Uterus (tissue), 4 donors: Measurements from ENCODE around the gene GSG1. TPM values are rescaled to one million over a fixed set of nuclear protein-coding genes. Genes with fewer than 3 reads are reported as not detected.
A peak's percentile ranks its signal among the peaks of the same experiment; 100 is the strongest.

Source experiments
- DNase-seq, 2 donors: peaks; one replicate each; pipeline ENCODE4 v3.0.0-alpha.2; 2019 to 2020
- H3K27ac ChIP-seq, 2 donors: fragments of 200-600 bp; sonication (generic); 1 replicate in 1 of 2; 2 replicates in 1 of 2; pipeline ENCODE4 v1.5.1; 2016 to 2018
- H3K27me3 ChIP-seq, 2 donors: fragments of 200-600 bp; sonication (generic); one replicate each; pipeline ENCODE4 v1.5.1; 2018 to 2019; ENCODE audit warnings: control low read depth in 1 of 2
- H3K36me3 ChIP-seq, 2 donors: fragments of 200-600 bp; sonication (generic); one replicate each; pipeline ENCODE4 v1.5.1; 2019; ENCODE audit warnings: control low read depth in 1 of 2
- H3K4me1 ChIP-seq, 2 donors: fragments of 200-600 bp; sonication (generic); one replicate each; pipeline ENCODE4 v1.5.1; 2018 to 2019; ENCODE audit warnings: control low read depth in 1 of 2
- H3K4me3 ChIP-seq, 2 donors: fragments of 200-600 bp; sonication (generic); 1 replicate in 1 of 2; 2 replicates in 1 of 2; pipeline ENCODE4 v1.5.1; 2018 to 2019; ENCODE audit warnings: mild to moderate bottlenecking in 1 of 2
- H3K9me3 ChIP-seq, 2 donors: fragments of 200-600 bp; sonication (generic); one replicate each; pipeline ENCODE4 v1.5.1; 2019; ENCODE audit warnings: control low read depth in 1 of 2
- CTCF ChIP-seq, 4 experiments: fragments of 200-600 bp in 2 of 4; fragments of 450-650 bp in 2 of 4; sonication (generic) in 2 of 4; IDR thresholded peaks; one replicate each; pipeline ENCODE4 v1.5.1; 2016 to 2019; ENCODE audit warnings: antibody characterized with exemption in 4 of 4, mild to moderate bottlenecking in 2 of 4, moderate library complexity in 1 of 4
- POLR2A ChIP-seq, 2 donors: fragments of 450-650 bp; IDR thresholded peaks; one replicate each; pipeline ENCODE4 v1.6.1; 2016; ENCODE audit warnings: antibody characterized with exemption in 2 of 2, mild to moderate bottlenecking in 1 of 2, moderate library complexity in 1 of 2
- intact Hi-C: fragments of 100-400 bp; cut with DNase I; formaldehyde crosslinking; loops from one replicate; pipeline ENCODE4 v1.15.1; 2023; ENCODE audit warnings: low total_unique reads
- total RNA-seq, 4 donors: library from RNA; depleted of rRNA in 3 of 4; stranded (reverse); fragments of >200 nt in 3 of 4; gene quantifications; one replicate each; pipeline versions ENCODE4 v1.1.0 to v1.2.4, GENCODE V29; 2014 to 2023
- donor health status: DM: yes; HTN: yes; CAD: no.

Gene GSG1
- total RNA-seq, 4 donors from 2014 or later: not detected

- no peak for DNase-seq
- Histone ChIP-seq H3K4me3 (no peak overlapping the region), H3K27me3 (no peaks in the 10 kb centered on the region), H3K27ac (no peak overlapping the region), H3K36me3 (no peaks in the 10 kb centered on the region), H3K4me1 (no peaks in the 10 kb centered on the region), H3K9me3 (no peaks in the 10 kb centered on the region)
- TF ChIP-seq CTCF (IDR thresholded peaks at IDR 0.05) (no peak), POLR2A (IDR thresholded peaks at IDR 0.05) (no peak)
- intact Hi-C loops: no loop called here
These were observed 9.5 kb upstream of the GSG1 start for GRCh38 chr12:13112968-13113367.

- H3K27ac ChIP-seq: no peak overlapping the region
- intact Hi-C loops: no loop called here
- H3K9me3 ChIP-seq: no peaks in the 10 kb centered on the region
- no peaks in the 10 kb centered on the region for H3K4me1 ChIP-seq
- DNase-seq: no peak
- no peaks in the 10 kb centered on the region for H3K36me3 ChIP-seq
- no peak for TF ChIP-seq POLR2A (IDR thresholded peaks at IDR 0.05)
- H3K27me3 ChIP-seq: no peaks in the 10 kb centered on the region
- H3K4me3 ChIP-seq: no peak overlapping the region
These were observed 3.2 kb upstream of the GSG1 start for GRCh38 chr12:13106666-13107065.

- no peak for TF ChIP-seq CTCF (IDR thresholded peaks at IDR 0.05)
- no peak for TF ChIP-seq POLR2A (IDR thresholded peaks at IDR 0.05)
- Histone ChIP-seq H3K9me3 (no peaks in the 10 kb centered on the region), H3K4me1 (no peaks in the 10 kb centered on the region), H3K4me3 (no peak overlapping the region), H3K36me3 (no peaks in the 10 kb centered on the region), H3K27ac (no peak overlapping the region), H3K27me3 (no peaks in the 10 kb centered on the region)
- intact Hi-C loops: no loop called here
- no peak for DNase-seq
These were observed 2.3 kb upstream of the GSG1 start for GRCh38 chr12:13105781-13106180.

GRCh38 chr12:13104409-13104808, 942 bp upstream of the GSG1 start:
- no peak for TF ChIP-seq CTCF (IDR thresholded peaks at IDR 0.05)
- no peak for TF ChIP-seq POLR2A (IDR thresholded peaks at IDR 0.05)
- H3K4me1 ChIP-seq: peaks cover 0 to 7% of the 10 kb centered on the region in 2 donors
- intact Hi-C loops: no loop called here
- H3K36me3 ChIP-seq: no peaks in the 10 kb centered on the region
- no peak for DNase-seq
- no peak overlapping the region for H3K27ac ChIP-seq
- no peaks in the 10 kb centered on the region for H3K9me3 ChIP-seq
- no peak overlapping the region for H3K4me3 ChIP-seq
- no peaks in the 10 kb centered on the region for H3K27me3 ChIP-seq

- H3K27me3 ChIP-seq: no peaks in the 10 kb centered on the region
- DNase-seq: no peak
- TF ChIP-seq POLR2A (IDR thresholded peaks at IDR 0.05) (no peak), CTCF (IDR thresholded peaks at IDR 0.05) (no peak)
- H3K9me3 ChIP-seq: no peaks in the 10 kb centered on the region
- no peak overlapping the region for H3K4me3 ChIP-seq
- peaks cover 0 to 7% of the 10 kb centered on the region in 2 donors for H3K4me1 ChIP-seq
- peak overlapping the region; percentile 89 to 99 for H3K27ac ChIP-seq
- intact Hi-C loops: no loop called here
- no peaks in the 10 kb centered on the region for H3K36me3 ChIP-seq
These were observed 839 bp downstream of the GSG1 start for GRCh38 chr12:13102461-13103195.
